Cortex of kidney (tissue), 1 donor: ENCODE data around the gene LBX1.

Source experiments
- DNase-seq: peaks from one replicate; lab custom pipeline; 2025; lab: John Stamatoyannopoulos, UW

Gene LBX1

GRCh38 chr10:101224910-101225823 is 4.1 kb downstream of the LBX1 start:
- no peak for DNase-seq

GRCh38 chr10:101224060-101224909 is 5.0 kb downstream of the LBX1 start:
- no peak for DNase-seq

GRCh38 chr10:101223274-101224059 is 5.8 kb downstream of the LBX1 start:
- DNase-seq: no peak

GRCh38 chr10:101222683-101223273 is 6.5 kb downstream of the LBX1 start:
- DNase-seq: no peak

- no peak for DNase-seq
These were observed 7.2 kb downstream of the LBX1 start for GRCh38 chr10:101221963-101222531.

GRCh38 chr10:101221549-101221948 is 7.7 kb downstream of the LBX1 start:
- DNase-seq: no peak

GRCh38 chr10:101219946-101220451 is 9.3 kb downstream of the LBX1 start:
- no peak for DNase-seq

GRCh38 chr10:101219139-101219945 is 9.9 kb downstream of the LBX1 start:
- no peak for DNase-seq

- no peak for DNase-seq
These were observed 10.7 kb downstream of the LBX1 start for GRCh38 chr10:101218351-101219138.

- DNase-seq: no peak
These were observed 11.6 kb downstream of the LBX1 start for GRCh38 chr10:101217450-101218281.

GRCh38 chr10:101217044-101217425 is 12.2 kb downstream of the LBX1 start:
- no peak for DNase-seq

- DNase-seq: no peak
These were observed 12.8 kb downstream of the LBX1 start for GRCh38 chr10:101216207-101217043.

- no peak for DNase-seq
These were observed 13.7 kb downstream of the LBX1 start for GRCh38 chr10:101215397-101216206.

- DNase-seq: no peak
These were observed 14.5 kb downstream of the LBX1 start for GRCh38 chr10:101214446-101215396.

- DNase-seq: no peak
These were observed 20.7 kb downstream of the LBX1 start for GRCh38 chr10:101208543-101208942.

- no peak for DNase-seq
These were observed 22.2 kb downstream of the LBX1 start for GRCh38 chr10:101207026-101207425.
